Measurements from ENCODE around the gene OR8D2. TPM values are rescaled to one million over a fixed set of nuclear protein-coding genes. Genes with fewer than 3 reads are reported as not detected.

Gene OR8D2
- total and polyA plus RNA-seq, 2 donors (not counting 3 experiments of a cell fraction or from before 2014, with no cell fraction given): not detected

GRCh38 chr11:124302347-124303125 lies 17.5 kb downstream of the OR8D2 start:
- Histone ChIP-seq H3K9me1 (replicated peaks; ENCODE audit: control insufficient read depth, extremely low read depth, insufficient read depth, low read length) (no peaks in the 10 kb centered on the region), H4K20me1 (replicated peaks; ENCODE audit: control insufficient read depth, extremely low read depth, insufficient read depth, low read length) (no peaks in the 10 kb centered on the region), H3K4me2 (ENCODE audit: insufficient read depth, low read length) (no peak overlapping the region), H3K36me3 (ENCODE audit: control insufficient read depth in 2 of 2, extremely low read depth in 1 of 2, insufficient read depth in 2 of 2, low read length in 2 of 2) (no peaks in the 10 kb centered on the region), H3K9me3 (replicated peaks; ENCODE audit: control insufficient read depth, insufficient read depth, low read length) (no peaks in the 10 kb centered on the region), H2AFZ (ENCODE audit: low read depth, low read length) (no peak overlapping the region), H3K27me3 (ENCODE audit: control insufficient read depth in 2 of 2, insufficient read depth in 2 of 2, low read length in 2 of 2) (peaks cover 0 to 3% of the 10 kb centered on the region in 2 experiments), H3K27ac (ENCODE audit: insufficient read depth, low read depth, low read length) (no peak overlapping the region), H3K4me1 (ENCODE audit: control insufficient read depth, extremely low read depth, insufficient read depth, low read length) (no peaks in the 10 kb centered on the region), H3K79me2 (ENCODE audit: control insufficient read depth, insufficient read depth, low read length) (no peaks in the 10 kb centered on the region), H3K4me3 (replicated peaks in 1 of 3; ENCODE audit: insufficient read depth in 1 of 3, low read depth in 1 of 3, low read length in 3 of 3) (no peak overlapping the region), H3K9ac (replicated peaks; ENCODE audit: extremely low read depth, insufficient read depth, low read length) (no peak overlapping the region)
- DNase-seq (ENCODE audit: low read depth, low spot score): no peak
- FAIRE-seq: no peak
- TF ChIP-seq FOS (IDR thresholded peaks at IDR 0.05; ENCODE audit: borderline replicate concordance, insufficient read depth, low read length) (no peak), MAX (IDR thresholded peaks at IDR 0.05; ENCODE audit: insufficient read depth, insufficient read length) (no peak), JUN (IDR thresholded peaks at IDR 0.05; ENCODE audit: borderline replicate concordance, insufficient read depth, insufficient read length, low read depth) (no peak), GATA2 (IDR thresholded peaks at IDR 0.05; ENCODE audit: insufficient read depth, insufficient read length, low read depth, low read length) (no peak), POLR2A (IDR thresholded peaks at IDR 0.05; ENCODE audit: low read depth, low read length) (no peak), POLR2AphosphoS5 (IDR thresholded peaks at IDR 0.05; ENCODE audit: insufficient read depth, low read depth, low read length) (no peak), EZH2 (IDR thresholded peaks at IDR 0.05; ENCODE audit: borderline replicate concordance, low read depth, low read length, severe bottlenecking) (no peak), CTCF (IDR thresholded peaks at IDR 0.05; ENCODE audit: extremely low read depth in 1 of 2, insufficient read depth in 1 of 2, low read depth in 1 of 2, low read length in 2 of 2) (no peak), MYC (IDR thresholded peaks at IDR 0.05; ENCODE audit: low read depth, low read length) (no peak)
- ChIA-PET CTCF (no interaction called here), POLR2A (no interaction called here)
- dilution Hi-C loops (cut with MboI; ENCODE audit: extremely low pct_ligation_motif_present, low sequenced_read_pairs): no loop called here
- BruUV-seq (replicated peaks): no TSS peak
- intact Hi-C loops (cut with micrococcal nuclease): no loop called here

Measured in endothelial cell of umbilical vein (primary cell).